Dermis blood vessel endothelial cell (primary cell): ENCODE data around the gene E2F4. TPM values are rescaled to one million over a fixed set of nuclear protein-coding genes. Genes with fewer than 3 reads are reported as not detected.
A peak's percentile ranks its signal among the peaks of the same experiment; 100 is the strongest.

ENCODE experiments used
- DNase-seq: peaks from one replicate; pipeline ENCODE4 v3.0.0; 2010
- total RNA-seq: library from RNA; depleted of rRNA; stranded (reverse); fragments of >200 nt; gene quantifications from 2 replicates; pipeline ENCODE4 v1.2.3, GENCODE V29; 2014

Gene E2F4, protein sequence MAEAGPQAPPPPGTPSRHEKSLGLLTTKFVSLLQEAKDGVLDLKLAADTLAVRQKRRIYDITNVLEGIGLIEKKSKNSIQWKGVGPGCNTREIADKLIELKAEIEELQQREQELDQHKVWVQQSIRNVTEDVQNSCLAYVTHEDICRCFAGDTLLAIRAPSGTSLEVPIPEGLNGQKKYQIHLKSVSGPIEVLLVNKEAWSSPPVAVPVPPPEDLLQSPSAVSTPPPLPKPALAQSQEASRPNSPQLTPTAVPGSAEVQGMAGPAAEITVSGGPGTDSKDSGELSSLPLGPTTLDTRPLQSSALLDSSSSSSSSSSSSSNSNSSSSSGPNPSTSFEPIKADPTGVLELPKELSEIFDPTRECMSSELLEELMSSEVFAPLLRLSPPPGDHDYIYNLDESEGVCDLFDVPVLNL
- 93.1 and 104 TPM in 2 replicates for total RNA-seq

DNA sequence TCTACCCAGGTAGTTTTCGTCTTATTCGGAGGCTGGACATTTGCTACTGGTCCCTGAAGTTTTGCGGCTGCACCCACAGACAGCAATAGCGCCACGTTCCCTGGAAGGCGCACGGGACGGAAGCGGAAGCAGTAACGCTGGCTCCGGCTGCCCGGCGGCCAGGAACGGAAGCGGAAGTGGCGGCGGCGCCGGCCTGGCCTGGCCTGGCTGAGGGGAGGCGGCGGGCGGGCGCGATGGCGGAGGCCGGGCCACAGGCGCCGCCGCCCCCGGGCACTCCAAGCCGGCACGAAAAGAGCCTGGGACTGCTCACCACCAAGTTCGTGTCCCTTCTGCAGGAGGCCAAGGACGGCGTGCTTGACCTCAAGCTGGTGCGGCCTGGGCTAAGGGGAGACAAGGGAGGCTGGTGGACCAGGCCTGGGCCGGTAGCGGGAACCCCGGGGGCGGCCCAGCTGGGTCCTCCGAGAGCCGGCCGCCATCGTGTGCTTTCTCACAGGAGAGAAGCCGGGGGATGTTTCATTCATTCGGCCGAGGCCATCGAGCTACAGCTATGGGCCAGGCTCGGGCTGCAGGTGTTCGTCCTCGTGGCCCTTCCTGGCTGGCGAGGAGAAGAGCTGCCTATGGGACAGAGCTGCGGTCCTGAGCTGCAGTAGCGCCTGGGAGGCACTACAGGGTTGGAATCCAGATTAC lies at the start of gene E2F4:
TSS of gene E2F4 (plus strand) at position 161 of the 687 bp plus-strand sequence. CDS start at position 234, 73 bp downstream.
- peak; percentile 96 for DNase-seq

DNA sequence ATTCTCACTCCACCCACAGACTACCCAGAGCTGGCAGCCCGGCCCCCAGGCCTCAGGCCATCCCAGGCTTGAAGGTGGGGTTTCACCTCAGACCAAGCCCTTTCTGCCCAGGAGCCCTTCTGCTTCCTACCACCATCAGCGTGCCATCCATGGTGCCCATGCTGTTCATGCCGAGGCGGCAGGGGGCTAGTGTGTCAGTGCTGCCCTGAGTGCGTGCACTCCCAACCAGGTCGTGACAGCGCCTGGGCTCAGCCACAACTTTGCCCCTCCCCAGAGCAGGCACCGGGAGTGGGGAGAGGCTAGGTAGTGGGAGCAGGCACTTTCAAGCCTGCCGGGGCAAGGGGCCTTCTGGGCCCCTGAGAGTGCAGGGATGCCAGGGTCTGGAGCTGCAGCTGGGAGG lies 49.6 kb upstream of the E2F4 start:
- DNase-seq = no peak

DNA sequence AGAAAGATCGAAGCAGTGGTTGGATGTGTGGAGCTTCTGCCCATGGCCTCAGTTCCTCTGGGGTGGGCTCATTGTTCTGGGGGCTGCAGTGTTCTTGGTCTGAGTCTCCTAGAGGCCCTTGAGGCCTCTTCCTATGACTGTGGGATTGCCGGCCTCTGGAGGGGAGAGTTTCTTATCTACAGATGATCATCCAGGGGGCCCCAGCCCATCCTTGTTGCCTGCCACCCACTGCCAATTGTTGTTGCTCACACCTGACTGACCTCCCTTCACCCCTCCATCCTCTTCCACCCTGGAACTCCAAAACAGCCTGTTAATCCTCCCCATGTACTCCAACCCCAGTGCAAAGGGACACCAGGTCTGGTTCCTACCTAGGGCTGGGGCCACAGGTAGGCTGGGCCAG lies 47.0 kb upstream of the E2F4 start:
- DNase-seq = no peak

DNA sequence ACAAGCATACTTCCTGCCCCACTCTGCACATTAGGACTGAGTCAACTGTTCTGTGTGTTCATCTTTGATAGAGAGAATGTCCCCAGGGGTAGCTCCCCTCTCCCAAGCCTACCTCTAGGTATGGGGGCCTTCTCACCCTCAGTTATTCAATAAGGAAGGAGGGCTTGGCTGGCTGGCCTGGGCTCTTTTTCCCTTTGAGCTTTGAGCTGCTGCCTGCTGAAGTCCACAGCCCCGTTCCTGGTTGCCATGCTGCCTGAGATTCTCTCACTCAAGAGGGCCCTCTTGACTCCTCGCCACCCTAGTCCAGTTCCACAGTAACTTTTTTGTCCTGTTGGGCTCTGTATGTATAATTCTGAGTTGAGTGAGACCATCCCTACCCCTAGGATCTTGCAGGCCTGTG lies 46.2 kb upstream of the E2F4 start:
- no peak for DNase-seq

DNA sequence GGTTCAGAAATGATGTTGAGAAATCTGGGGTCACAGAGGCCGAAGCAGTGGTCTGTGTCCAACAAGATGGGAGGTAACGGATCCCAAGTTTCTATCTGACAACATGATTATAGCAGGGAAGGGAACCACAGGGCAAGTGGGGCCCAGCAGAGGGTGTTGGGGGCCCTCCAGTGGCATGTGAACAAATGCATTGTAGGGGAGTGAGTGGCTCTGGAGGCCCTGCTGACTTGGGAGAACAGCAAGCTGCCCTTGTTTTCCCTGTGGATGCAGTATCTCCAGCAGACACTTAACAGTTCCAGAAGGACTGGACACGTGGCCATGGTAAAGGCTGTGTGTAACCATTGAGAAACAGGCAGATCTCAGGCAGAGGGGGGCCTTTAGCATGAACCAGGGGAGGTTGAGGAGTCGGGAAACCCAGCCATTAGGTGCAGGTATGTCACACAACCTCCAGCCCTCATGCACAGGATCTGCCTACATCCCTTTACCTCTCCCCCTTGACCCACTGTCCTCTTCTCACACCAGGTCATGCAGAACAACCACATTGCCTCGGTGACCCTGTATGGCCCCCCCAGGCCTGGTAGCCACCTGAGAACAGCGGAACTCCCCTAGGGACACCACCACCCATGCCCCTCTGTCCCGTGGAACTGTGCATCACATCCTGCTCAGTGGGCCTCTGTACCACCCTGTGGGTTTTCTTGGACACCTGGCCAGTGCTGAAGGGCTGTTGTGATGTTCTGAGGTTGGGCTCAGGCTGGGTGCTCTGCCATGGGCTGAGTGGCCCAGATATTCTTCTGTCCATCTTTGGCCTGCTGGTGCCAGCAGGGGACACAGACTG lies 45.2 kb upstream of the E2F4 start:
- DNase-seq = no peak

DNA sequence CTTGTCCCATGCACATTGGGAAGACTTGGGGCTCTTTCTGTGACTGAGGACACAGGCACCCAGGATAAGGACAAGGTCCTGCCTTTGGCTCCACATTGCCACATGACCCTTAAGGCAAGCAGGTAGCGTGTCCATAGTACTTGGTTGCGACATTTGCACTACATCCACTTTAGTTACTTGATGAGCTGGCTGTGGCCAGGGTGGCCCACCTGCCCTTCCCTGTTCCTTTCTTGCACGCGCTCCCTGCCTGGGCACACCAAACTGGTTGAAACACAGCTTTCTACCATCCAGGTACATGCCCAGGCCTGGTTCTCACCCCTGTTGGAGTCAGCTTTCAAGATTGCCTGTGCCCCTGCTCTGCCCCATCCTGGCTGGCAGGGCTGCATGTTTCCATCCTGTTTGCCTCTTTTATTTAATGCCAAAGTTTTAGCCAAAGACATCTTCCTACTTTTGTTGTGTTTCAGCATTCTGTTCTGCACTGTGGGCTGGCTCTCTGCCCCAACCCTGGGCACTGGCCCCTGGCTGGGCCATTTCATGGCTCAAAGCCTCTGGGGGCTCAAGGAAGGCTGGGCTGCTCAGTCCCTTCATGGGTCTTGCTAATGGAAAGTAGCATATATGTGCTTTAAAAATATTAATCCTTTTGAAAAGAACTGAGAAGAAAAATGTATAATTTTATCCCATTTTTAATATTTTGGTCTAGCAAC lies 44.4 kb upstream of the E2F4 start:
- no peak for DNase-seq

DNA sequence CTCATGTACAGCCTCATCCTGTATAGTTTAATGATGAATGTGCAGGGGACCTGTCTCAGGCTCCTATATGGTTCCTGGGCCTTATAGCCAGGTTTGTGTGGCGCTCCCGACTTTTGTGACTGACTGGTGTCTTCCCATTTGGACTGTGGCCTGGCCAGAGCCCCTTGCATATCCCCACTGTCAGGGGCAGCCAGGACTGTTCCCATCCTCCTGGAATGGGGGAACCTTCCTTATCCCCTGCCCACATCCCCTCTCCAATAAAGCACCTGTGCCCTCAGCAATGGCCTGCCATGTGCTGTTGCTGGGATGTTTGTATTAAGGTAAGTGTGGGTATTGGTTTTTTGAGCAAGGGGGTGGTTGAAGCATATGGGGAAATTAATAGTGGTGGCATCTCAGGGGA lies 43.7 kb upstream of the E2F4 start:
- no peak for DNase-seq

DNA sequence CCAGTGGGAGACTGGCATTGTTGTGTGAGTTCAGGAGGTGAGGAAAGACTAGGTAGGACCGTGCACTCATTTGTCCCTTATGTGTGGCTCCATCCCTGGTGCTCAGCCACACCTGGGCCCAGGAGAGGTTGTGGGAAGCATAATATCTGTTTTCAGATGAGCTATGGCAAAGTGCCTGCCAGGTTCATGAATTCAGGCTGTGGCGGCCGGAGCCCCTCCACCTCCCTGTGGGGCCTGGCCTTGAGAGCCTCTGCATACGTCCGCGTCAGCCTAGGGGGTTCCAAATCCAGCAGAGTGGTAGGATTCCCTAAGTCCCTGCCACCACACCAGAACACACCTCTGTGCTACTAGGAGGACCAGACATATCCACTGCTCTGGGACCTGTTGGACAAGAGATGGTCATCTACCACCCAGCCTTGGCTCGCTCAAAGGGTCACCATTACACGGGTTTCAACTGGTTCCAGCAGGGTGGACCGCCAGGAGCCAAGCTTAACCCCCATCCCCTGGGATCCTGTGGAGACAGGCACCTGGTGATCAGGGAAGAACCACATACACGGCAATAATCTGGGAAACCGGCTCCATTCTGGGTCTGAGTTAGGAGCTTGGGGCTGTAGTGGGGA lies 43.2 kb upstream of the E2F4 start:
- DNase-seq = no peak

DNA sequence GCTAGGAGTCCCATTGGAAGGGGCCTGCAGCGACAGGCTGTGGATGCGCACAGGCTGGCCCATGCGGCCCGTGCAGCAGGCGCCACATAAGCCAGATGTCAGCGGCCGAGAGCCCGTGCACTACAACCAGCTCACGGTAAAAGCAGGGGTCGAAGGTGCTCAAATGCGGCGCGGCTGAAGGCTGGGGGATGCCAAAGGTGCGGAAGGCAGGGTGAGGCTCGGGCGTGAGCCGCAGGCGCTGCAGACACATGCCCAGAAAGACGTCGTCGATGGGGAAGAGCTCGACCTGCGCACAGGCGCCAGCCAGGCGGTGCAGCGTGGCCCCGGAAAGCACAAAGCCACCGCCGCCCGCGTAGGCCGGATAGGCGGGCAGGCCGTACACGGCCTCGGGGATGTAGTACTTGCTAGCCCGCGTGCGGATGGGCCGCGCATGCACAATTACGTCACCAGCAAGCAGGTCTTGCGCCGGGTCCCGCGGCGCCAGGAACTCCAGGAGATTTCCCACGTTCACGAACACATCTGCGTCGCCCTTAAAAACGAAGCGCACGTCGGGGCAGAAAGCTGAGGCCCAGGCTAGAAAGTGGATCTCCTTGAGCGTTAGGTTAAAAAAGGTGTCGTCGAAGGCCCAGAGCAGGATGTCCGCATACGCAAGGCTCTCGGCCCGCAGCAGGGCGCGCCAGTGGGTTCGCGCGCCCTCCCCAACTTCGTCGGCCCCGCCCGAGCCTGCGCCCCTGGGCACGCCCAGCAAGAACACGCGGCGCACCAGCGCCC lies 42.5 kb upstream of the E2F4 start:
- no peak for DNase-seq

DNA sequence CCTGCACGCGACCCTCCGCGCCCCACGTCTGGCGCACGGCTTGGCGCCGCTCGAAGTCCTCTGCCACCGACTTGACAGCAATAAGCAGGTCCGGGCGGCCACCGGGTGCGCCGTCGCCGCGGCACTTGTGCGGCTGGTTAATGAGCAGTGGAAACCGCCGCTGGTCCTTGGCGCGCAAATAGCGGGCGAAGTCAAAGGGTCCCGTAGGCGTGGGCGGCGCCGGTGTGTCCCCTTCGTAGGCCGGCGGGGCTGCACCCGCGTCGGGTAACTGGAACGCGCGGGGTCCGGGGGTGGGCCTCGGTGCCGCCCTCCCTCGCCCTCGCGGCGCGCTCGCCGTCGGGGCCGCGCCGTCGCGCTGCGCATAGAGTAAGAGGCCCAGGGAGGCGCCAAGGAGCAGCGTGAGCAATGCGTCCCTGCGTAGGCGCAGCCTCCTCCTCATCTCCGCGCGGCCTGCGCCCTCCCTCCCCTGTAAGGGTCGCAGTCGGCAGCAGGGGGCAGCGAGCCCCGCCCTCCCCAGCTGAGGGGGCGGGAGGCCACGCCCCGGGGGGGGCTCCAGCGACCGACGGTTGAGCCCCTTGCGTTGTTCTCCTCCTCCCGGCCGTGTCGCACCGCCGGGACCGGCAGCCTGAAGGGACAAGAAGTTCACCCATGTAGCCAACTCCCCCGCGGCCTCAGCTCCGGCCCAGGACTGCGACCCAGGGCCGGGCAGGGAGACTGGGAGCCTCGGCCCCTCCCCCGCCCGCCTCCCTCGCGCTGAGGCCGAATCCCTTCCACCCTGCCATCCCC lies 41.7 kb upstream of the E2F4 start:
- DNase-seq = peak; percentile 58

DNA sequence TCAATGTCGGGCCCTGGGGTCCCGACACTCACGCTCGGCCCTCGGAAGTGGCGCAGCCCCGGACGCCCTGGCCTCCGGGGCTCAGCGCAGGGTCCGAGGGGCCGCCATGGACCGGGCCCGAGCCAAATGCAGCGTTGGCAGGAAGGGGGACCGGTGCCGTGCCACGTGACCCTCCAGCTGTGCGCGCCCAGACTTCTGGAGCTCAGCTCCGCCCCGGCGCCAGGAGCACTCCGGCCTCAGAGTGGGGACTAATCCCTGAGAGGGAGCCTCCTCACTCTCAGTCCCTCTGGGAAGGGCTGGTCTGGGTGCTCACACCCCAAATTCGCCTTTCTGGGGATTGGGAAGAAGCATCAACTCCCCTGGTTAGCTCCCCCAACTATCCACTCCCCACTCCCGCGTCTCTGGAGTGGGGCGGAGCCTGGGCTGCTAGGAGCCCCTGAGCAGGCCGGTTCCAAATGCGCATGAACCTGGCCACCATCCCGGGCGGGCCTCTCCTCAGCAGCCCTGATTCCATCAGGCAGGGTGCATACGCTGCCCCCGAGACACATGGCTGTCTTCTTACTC lies 41.0 kb upstream of the E2F4 start, which contains the start of gene B3GNT9:
TSS of gene B3GNT9 (minus strand) at position 166 of the 564 bp plus-strand sequence. CDS start 513 bp downstream, outside the sequence.
- DNase-seq = peak; percentile 49

DNA sequence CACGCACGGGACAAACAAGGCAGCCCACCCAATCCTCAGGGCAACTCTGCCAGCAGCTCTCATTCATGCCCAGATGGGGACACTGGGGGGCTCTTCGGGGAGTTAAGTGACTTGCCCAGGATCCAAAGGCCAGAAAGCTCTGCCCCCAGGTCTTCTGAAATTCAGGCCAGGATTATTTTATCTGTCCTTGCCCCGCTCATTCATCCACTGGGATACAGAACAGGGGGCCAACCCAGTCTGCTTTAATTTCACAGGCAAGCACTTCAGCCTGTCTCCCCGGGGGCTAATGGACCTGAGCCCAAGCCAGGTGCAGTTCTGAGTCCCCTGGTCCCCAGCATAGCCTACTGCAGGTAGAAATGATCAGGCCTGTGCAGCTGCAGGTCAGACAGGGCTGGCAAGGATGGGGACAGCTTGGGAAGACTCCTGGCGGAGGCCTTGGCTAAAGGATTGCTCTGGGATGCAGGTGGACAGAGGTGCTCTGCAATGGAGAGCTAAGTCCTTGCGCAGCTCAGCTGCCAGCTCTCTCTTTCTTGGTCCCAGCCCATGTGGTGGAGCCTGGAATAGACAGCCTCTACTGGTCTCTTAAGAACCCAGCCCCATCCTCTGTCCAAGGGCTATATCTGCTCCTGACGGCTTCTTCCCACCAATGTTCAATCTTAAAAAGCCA lies 40.4 kb upstream of the E2F4 start:
- no peak for DNase-seq

DNA sequence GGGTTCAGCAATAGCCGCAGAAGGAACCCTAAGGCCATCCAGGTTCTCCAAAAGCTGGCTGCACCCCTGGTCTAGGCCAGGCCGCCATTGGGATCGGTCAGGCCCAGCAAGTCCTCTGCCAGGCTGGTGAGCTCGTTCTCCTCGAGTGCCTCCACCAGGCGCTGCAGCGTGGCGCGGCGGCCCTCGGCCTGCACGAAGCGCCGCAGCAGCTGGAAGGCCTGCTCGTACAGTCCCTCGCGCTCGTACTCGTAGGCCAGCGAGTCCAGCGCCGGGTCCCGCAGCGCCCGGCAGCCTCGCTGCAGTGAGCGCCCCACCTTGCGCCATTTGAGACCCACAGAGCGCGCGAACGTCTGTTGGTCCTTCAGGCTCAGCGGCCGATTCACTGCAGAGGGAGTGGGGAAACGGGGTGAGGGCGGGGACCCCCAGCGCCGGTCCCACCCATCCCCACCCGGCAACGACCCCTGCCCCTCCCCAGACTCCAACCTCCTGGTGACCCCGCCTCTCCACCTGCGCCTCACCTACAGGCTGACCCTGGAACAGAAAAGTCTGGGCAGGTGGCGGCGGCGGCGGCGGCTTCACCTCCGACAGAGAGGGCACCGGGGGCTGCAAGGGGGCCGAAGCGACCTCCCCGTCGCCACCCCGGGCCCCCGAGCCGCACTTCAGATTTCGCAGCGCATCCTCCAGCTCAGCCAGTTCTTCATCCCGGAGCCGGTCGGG lies 37.2 kb upstream of the E2F4 start:
- DNase-seq = no peak

DNA sequence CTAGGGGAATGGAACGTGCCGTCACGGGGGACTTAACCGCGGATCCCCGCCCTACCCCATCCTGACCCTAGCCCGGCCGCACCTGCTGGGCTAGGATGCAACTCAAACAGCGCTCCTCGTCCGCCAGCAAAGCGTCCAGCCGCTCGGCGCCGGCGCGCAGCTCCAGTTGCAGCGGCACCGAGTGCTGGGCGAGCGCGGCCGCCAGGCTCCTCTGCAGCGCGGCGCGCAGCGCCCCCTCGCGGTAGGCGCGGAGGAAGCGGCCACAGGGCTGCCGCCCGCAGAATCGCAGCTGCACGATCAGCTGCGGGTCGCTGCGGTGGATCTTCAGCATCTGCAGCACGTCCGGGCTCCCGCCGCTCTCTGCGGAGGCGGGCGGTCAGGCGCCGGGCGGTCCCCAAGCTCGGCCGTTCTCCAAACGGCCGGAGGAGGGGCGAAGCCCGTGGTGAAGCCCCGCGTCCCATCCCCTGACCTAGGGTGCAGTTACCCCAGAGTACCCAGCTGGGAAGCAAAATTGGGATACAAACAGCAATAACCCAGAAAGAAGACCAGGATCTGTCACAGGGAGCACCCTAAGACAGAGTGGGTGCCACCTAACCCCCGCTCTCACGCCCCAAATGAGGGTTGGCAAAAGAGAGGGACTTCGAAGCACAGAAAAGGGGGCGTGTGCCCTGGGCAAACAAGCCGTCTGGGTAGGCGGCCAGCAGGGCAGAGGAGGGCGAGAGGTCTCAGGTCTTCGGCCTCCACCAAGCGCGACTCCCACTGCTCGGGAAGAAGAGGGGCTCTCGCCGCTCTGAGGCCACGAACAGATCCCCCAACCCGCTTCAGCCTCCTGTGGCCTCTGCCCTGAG lies 36.4 kb upstream of the E2F4 start:
- peak; percentile 87 for DNase-seq

DNA sequence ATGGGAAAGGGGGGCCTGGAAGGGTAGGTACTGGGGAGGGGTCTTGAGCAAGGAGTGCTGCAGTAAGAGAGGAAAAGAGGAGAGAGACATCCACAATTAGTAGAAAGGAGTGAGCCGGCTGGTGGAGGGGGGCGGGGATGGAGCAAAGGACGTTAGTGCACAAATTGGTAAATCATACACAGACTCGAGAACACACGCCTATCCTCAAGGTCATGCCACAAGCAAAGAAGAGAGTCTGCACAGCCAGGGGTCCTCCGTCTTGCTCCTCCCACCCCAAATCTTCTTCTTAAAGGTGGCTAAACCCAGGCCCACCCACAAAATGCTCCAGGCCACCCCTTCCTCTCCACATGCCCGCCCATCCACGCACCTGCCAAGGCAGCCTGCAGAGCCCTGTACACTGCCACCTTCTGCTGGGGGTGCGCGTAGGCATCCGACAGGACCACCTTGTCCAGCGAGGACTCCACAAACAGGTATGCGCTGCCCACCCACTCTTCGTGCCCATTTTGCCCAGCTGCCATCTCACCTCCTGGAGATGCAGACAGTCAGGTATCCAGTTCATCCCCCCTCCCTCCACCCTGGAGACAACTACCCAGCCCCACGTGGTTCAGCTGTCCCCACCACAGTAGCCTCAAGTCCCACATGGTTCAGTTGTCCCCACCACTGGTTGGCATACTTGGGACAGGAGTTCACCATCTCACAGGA lies 35.7 kb upstream of the E2F4 start:
- no peak for DNase-seq

DNA sequence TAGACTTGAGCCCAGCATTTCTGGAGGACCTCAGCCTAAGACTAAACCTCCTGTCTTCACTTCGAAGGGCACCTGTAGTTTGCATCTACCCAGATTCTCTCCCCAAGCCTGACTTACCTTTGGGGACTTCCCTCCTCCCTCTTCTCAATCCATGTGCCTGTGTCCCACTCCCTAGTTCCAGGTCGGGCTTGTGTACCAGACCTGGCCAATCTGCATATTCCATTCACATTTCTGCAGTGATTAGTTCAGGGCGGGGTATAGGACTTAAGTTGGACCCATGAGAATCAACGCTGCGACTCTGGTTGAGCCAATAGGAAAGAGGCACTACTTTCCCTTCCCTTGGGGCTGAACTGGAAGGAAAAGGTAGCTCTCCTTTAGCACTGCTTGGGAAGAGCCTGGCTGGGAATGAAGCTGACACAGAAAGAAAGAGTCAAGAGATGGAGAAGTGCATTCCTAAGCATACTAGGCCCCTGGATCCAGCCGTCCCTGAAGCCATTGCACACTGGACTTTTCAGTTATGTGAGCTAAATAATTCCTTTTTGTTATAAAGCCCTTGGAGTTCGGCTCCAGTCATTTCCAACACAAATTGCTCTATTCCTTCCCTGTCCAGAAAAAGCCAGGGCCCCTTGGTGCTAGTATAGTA lies 34.7 kb upstream of the E2F4 start:
- no peak for DNase-seq
